ENCODE data around the gene ROR1.

DNA sequence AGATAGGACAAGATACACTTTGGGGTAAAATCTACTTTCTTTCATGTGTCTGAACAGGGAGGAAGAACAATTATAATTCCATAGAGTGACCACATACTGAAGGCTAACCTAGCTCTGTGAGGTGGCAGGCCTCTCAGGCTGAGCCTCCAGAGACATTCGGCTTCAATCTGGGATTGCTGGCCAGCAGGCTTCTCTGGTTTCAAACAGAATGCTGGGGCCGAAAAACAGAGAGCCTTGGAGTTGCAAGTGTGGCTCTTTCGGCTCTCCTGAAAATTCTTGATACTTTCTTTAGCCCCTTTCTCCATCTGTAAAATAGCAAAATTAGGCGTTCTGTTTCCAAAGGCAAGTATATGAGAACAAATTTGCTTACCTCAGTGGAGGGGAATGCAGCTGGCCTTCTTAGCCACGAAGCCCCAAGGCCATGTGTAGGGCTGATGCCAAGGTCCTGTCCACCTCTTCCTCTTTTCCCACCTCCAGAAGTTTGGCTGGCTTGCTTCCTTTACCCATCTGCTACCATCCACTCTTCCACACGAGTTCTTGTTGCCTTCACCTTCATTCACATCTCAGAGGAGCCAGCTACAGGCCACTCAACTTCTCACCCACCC, 399.6 kb downstream of the ROR1 start:
- TF ChIP-seq ZNF426 (tag by site-specific recombination; IDR thresholded peaks at IDR 0.05) (no peak), MZF1 (tag by site-specific recombination; IDR thresholded peaks at IDR 0.05; ENCODE audit: borderline replicate concordance) (no peak), ZNF274 (IDR thresholded peaks at IDR 0.05; ENCODE audit: low read length) (no peak), ZNF274 (tag by site-specific recombination; IDR thresholded peaks at IDR 0.05; ENCODE audit: borderline replicate concordance) (no peak), ZNF24 (tag by site-specific recombination; IDR thresholded peaks at IDR 0.05) (no peak), ZNF155 (tag by site-specific recombination; IDR thresholded peaks at IDR 0.05) (no peak), REPIN1 (tag by site-specific recombination; IDR thresholded peaks at IDR 0.05; ENCODE audit: low read depth) (no peak), FEZF1 (tag by site-specific recombination; IDR thresholded peaks at IDR 0.05) (no peak)
- TF ChIP-seq, protein P1, sequence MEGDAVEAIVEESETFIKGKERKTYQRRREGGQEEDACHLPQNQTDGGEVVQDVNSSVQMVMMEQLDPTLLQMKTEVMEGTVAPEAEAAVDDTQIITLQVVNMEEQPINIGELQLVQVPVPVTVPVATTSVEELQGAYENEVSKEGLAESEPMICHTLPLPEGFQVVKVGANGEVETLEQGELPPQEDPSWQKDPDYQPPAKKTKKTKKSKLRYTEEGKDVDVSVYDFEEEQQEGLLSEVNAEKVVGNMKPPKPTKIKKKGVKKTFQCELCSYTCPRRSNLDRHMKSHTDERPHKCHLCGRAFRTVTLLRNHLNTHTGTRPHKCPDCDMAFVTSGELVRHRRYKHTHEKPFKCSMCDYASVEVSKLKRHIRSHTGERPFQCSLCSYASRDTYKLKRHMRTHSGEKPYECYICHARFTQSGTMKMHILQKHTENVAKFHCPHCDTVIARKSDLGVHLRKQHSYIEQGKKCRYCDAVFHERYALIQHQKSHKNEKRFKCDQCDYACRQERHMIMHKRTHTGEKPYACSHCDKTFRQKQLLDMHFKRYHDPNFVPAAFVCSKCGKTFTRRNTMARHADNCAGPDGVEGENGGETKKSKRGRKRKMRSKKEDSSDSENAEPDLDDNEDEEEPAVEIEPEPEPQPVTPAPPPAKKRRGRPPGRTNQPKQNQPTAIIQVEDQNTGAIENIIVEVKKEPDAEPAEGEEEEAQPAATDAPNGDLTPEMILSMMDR (tag by site-specific recombination; IDR thresholded peaks at IDR 0.05): no peak
- TF ChIP-seq, protein P2, sequence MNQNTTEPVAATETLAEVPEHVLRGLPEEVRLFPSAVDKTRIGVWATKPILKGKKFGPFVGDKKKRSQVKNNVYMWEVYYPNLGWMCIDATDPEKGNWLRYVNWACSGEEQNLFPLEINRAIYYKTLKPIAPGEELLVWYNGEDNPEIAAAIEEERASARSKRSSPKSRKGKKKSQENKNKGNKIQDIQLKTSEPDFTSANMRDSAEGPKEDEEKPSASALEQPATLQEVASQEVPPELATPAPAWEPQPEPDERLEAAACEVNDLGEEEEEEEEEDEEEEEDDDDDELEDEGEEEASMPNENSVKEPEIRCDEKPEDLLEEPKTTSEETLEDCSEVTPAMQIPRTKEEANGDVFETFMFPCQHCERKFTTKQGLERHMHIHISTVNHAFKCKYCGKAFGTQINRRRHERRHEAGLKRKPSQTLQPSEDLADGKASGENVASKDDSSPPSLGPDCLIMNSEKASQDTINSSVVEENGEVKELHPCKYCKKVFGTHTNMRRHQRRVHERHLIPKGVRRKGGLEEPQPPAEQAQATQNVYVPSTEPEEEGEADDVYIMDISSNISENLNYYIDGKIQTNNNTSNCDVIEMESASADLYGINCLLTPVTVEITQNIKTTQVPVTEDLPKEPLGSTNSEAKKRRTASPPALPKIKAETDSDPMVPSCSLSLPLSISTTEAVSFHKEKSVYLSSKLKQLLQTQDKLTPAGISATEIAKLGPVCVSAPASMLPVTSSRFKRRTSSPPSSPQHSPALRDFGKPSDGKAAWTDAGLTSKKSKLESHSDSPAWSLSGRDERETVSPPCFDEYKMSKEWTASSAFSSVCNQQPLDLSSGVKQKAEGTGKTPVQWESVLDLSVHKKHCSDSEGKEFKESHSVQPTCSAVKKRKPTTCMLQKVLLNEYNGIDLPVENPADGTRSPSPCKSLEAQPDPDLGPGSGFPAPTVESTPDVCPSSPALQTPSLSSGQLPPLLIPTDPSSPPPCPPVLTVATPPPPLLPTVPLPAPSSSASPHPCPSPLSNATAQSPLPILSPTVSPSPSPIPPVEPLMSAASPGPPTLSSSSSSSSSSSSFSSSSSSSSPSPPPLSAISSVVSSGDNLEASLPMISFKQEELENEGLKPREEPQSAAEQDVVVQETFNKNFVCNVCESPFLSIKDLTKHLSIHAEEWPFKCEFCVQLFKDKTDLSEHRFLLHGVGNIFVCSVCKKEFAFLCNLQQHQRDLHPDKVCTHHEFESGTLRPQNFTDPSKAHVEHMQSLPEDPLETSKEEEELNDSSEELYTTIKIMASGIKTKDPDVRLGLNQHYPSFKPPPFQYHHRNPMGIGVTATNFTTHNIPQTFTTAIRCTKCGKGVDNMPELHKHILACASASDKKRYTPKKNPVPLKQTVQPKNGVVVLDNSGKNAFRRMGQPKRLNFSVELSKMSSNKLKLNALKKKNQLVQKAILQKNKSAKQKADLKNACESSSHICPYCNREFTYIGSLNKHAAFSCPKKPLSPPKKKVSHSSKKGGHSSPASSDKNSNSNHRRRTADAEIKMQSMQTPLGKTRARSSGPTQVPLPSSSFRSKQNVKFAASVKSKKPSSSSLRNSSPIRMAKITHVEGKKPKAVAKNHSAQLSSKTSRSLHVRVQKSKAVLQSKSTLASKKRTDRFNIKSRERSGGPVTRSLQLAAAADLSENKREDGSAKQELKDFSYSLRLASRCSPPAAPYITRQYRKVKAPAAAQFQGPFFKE (tag by site-specific recombination; IDR thresholded peaks at IDR 0.05; ENCODE audit: borderline replicate concordance): no peak
- TF ChIP-seq, protein P3, sequence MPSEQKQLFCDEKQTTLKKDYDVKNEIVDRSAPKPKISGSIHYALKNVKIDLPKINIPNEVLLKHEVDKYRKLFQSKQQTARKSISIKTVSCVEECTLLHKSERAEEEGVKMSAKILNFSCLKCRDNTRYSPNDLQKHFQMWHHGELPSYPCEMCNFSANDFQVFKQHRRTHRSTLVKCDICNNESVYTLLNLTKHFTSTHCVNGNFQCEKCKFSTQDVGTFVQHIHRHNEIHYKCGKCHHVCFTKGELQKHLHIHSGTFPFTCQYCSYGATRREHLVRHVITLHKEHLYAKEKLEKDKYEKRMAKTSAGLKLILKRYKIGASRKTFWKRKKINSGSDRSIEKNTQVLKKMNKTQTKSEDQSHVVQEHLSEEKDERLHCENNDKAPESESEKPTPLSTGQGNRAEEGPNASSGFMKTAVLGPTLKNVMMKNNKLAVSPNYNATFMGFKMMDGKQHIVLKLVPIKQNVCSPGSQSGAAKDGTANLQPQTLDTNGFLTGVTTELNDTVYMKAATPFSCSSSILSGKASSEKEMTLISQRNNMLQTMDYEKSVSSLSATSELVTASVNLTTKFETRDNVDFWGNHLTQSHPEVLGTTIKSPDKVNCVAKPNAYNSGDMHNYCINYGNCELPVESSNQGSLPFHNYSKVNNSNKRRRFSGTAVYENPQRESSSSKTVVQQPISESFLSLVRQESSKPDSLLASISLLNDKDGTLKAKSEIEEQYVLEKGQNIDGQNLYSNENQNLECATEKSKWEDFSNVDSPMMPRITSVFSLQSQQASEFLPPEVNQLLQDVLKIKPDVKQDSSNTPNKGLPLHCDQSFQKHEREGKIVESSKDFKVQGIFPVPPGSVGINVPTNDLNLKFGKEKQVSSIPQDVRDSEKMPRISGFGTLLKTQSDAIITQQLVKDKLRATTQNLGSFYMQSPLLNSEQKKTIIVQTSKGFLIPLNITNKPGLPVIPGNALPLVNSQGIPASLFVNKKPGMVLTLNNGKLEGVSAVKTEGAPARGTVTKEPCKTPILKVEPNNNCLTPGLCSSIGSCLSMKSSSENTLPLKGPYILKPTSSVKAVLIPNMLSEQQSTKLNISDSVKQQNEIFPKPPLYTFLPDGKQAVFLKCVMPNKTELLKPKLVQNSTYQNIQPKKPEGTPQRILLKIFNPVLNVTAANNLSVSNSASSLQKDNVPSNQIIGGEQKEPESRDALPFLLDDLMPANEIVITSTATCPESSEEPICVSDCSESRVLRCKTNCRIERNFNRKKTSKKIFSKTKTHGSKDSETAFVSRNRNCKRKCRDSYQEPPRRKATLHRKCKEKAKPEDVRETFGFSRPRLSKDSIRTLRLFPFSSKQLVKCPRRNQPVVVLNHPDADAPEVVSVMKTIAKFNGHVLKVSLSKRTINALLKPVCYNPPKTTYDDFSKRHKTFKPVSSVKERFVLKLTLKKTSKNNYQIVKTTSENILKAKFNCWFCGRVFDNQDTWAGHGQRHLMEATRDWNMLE (tag by site-specific recombination; conservative IDR thresholded peaks at IDR 0.05; ENCODE audit: low read depth): no peak
- TF ChIP-seq, protein P4, sequence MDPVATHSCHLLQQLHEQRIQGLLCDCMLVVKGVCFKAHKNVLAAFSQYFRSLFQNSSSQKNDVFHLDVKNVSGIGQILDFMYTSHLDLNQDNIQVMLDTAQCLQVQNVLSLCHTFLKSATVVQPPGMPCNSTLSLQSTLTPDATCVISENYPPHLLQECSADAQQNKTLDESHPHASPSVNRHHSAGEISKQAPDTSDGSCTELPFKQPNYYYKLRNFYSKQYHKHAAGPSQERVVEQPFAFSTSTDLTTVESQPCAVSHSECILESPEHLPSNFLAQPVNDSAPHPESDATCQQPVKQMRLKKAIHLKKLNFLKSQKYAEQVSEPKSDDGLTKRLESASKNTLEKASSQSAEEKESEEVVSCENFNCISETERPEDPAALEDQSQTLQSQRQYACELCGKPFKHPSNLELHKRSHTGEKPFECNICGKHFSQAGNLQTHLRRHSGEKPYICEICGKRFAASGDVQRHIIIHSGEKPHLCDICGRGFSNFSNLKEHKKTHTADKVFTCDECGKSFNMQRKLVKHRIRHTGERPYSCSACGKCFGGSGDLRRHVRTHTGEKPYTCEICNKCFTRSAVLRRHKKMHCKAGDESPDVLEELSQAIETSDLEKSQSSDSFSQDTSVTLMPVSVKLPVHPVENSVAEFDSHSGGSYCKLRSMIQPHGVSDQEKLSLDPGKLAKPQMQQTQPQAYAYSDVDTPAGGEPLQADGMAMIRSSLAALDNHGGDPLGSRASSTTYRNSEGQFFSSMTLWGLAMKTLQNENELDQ (tag by site-specific recombination; IDR thresholded peaks at IDR 0.05; ENCODE audit: low read depth): no peak

Data from HEK293 (cell line).